Stimulated activated CD4-positive, alpha-beta T cell treated with anti-CD3 and anti-CD28 coated beads, TNF-alpha, amount 100 ng/mL, for 48 hours (primary cell): Measurements from ENCODE around the gene ERMP1.

ENCODE experiments used
- DNase-seq, 3 donors: peaks; one replicate each; pipeline ENCODE4 v3.0.0-alpha.2; 2020; ENCODE audit warnings: low read depth in 3 of 3

The ERMP1 gene

DNA sequence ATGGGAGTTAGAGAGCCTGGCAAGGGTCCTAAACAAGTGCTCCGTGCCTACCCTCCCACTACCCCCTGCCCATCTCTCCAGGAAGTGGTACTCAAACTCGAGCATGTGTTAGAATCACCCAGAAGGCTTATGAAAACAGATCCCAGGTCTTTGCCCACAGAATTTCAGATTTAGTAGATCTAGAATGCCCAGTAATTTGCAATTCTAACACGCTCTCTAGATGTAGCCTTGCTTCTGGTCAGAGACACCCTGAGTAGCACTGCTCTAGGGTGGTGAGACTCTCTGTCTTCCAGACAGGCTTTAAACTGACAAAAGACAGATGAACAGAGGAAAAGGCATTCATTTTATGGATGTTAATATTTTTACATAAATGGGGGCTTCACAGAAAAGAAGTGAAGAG is 20.7 kb upstream of the ERMP1 start:
- no peak for DNase-seq

DNA sequence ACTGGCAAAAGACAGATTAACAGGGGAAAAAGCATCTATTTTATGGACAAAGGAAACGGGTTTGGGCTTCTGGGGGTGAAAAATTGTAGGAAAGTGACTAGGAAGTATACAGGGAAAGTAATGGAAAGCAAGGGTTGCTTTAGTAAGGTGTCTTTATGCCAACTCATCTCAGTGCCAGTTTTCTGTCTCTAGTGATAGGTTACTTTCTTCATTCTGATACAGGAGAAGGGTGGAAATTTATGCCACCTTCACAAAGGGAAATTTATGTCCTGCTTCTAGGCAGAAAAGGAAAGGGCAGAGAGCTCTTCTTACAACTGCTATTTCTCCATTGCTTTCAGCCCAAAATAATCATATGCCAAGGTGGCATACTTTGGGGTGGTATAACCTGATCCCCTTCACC is 20.1 kb upstream of the ERMP1 start:
- DNase-seq: no peak

DNA sequence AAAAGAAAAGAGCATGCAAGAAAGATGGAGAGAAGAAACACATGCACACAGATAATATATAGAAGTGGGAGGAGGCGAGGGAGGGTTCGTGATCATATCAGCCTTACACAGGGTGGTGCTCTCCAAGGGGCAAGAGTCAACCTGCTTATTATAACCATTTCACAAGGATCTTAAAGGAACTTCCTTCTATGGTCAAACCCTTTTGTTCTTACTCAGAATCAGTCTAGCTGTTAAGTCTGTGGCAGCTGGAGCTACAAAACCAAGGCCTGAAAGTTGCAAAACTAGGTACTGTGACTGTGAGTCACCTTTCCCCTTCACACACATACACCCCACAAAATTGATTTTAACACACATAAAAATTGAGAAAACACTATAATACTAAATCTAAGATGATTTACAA is 18.5 kb upstream of the ERMP1 start:
- peak in 1 of 3 donors; percentile 36 for DNase-seq

DNA sequence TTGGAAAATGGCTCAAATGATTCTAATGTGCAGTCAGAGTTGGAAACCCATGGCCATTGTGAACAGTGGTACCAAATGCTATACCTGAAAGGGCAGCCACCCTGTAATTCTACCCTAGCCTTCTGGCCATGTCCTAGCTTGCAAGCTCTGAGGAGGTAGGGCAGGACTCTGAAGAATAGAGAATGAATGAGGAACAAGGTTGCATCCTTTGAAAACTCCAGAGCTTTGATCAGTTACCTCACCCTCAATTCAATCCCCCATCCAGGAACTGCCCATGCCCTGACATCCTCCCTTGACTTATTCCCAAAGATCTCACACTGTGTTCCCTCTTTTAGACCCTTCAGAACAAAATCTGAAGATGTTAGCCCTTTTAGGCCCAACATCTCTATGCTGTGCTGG is 17.8 kb upstream of the ERMP1 start:
- no peak for DNase-seq

- no peak for DNase-seq
Measured at GRCh38 chr9:5848372-5848882, 15.5 kb upstream of the ERMP1 start.

DNA sequence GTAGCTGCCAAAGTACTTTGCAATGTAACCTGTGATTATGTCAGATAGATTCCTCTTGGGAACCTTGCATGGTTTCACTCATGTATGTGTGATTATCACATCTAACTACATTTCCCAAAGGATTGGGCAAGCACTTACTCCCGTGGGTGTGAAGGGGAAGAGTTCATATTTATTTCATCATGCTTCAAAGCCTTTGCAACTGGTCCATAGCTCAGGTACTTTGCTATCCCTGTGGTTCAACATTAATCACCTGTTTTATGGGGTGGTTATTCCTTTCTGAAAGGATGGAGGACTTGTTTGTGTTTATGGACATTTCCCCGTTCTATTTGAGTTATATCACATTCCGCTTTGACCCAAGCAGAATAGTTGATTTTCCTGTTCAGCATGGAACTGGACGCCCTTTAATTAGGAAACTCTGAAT is 13.6 kb upstream of the ERMP1 start:
- no peak for DNase-seq

- DNase-seq: no peak
Measured at GRCh38 chr9:5846096-5846495, 13.2 kb upstream of the ERMP1 start.

DNA sequence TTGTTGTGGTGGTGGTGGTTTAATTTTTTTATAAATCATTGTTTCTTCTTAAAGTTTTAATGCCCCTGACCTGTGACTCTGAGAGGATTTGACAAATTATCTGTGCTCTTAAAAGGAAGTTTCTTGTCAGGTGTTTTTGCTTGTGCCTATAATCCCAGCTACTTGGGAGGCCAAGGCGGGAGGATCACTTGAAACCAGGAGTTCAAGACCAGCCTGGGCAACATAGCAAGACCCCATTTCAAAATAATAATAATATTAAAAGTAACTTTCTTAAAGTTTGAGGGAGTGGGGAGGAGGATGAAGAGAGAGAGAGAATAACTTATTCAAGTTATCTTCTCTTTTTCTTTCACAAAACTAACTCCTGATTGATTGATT is 12.2 kb upstream of the ERMP1 start:
- no peak for DNase-seq

- DNase-seq: no peak
Measured at GRCh38 chr9:5843794-5844471, 11.0 kb upstream of the ERMP1 start.

GRCh38 chr9:5842929-5843793 is 10.2 kb upstream of the ERMP1 start:
- DNase-seq: no peak

- peak in 1 of 3 donors; percentile 44 for DNase-seq
Measured at GRCh38 chr9:5841771-5842573, 9.1 kb upstream of the ERMP1 start.

GRCh38 chr9:5840788-5841187 is 7.9 kb upstream of the ERMP1 start:
- no peak for DNase-seq

- DNase-seq: no peak
Measured at GRCh38 chr9:5839572-5839902, 6.6 kb upstream of the ERMP1 start.

DNA sequence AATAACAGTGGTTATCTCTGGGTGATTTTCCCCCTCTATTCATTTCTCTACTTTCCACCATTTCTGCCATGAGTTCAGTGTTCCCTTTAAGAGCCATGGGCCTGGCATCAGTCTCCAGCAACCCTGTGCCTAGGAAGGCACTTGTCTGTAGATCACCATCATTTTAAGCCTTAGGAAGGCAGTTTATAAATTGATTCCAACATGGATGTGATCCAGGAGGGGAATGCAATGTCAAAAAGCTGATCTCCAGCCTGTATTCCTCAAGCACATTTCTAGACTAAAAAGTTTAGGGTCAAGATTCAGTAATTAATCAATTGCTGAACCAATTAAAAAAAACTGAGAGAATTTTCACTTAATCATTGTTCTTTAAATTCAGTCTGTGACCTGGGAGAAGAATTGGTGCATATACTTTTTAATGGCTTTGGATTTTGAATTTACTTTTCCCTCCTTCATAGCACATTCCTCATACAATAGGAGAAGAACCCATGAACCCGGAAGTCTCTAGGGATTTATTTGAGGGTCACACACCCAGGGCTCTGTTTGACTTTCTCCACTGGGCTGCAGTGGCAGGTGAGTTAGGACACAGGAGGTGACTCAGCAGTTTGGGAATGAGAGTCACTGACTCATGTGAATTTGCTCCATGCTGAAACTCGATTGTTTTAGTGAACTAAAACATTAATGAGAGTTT is 6.1 kb upstream of the ERMP1 start:
- no peak for DNase-seq

DNA sequence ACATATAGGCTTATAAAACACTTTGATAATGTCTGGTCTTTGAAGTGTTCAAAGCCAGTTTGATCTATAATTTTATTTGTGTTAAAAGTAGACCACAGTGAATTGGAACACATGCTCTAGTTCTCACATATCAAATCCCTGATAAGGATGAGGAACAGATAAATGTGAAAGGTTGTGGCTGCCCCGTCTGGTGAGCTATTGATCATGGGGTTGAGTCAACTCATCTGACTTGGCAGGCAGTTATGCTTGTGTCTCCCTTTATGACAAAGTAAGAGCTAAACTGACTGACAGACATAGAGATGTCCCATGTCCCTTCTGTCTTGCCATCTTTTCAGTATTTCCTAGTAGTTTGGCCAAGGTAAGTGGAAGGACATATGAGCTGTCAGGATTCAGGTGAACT is 2.9 kb upstream of the ERMP1 start:
- no peak for DNase-seq

DNA sequence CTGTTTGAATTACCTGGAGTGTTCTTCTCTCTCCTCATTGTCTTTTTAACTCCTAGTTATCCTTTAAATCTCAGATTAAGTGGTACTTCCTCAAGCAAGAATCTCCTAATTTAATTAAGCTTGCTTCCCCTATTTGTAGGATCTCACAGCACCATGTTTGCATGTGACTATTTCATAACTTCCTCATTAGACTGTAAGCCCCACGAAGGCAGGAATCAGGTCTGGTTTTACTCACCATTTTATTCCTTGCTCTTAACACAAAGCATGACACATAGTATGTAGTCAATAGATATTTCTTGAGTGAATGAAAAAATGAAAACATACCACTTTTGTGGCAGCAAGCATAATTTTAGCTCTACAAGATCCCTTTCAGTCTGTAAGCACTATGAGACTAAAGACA is 1.3 kb upstream of the ERMP1 start:
- DNase-seq: no peak

- DNase-seq: no peak
Measured at GRCh38 chr9:5832071-5832537, 813 bp downstream of the ERMP1 start.

DNA sequence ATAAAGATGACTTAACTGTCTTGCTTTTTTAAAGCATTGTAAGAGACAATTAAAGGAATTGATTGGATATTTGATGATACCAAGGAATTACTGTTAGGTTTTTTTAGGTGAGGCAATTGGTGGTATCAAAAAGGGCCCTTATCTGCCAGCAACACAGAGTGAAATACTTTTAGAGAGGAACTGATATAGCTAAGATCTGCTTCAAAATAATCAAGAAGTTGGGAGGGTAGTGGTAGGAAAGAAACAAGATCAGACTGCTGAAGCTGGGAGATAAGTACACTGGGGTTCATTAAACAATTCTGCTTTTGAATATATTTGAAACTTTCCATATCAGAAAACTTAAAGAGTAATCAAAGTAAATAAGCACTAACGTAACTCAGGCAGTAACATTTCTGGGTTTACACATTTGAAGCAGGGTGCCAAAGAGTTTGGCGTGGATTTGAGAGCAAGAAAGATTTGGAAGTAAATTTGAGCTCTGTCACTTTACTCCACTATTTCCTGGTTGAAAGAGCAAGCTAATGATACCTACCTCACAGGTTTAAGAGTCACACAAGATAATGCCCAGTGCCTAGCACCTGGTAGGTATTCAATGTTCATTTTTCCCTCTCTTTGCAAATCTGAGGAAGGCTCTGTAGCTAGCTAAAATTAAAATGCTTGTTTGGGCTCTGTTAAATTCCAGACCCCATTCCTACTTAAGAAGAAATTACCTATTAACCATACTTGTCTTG is 6.9 kb downstream of the ERMP1 start:
- no peak for DNase-seq

GRCh38 chr9:5825223-5825622 is 7.7 kb downstream of the ERMP1 start:
- no peak for DNase-seq

DNA sequence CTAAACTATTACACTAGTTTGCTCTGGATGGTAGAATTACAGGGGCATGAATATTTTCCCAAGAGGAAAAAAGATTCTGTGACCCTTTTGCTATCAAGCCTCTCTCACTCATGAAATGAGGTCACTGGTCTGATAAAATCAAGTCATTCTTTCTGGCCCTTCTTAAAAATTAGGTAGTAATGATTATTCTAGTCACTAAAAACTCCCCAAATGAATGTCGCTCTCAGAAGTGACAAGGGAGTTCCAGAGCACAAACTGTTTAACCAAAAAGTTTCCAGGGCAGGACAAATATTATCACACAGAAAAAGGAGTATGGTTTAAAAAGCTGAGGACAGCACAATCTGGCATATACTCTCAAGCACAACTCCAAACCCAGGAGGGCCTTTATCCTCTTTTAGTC is 12.5 kb downstream of the ERMP1 start:
- DNase-seq: no peak

- no peak for DNase-seq
Measured at GRCh38 chr9:5819174-5819573, 13.7 kb downstream of the ERMP1 start.
